SW 1271 (cell line): ENCODE measurements around the gene WASF2.
"Not testable (repeated sequence)": the region's sequence is repeated elsewhere in the genome, so short reads cannot be mapped to it uniquely, and the experiment has no call there.

Experiments
- DNase-seq, 2 experiments: peaks; one replicate each; lab custom pipeline; 2025; lab: John Stamatoyannopoulos, UW

Gene WASF2

GRCh38 chr1:27418326-27419185, 71.4 kb downstream of the WASF2 start:
- DNase-seq = no peak

GRCh38 chr1:27417713-27418112, 72.3 kb downstream of the WASF2 start:
- no peak for DNase-seq

GRCh38 chr1:27416387-27417111, 73.4 kb downstream of the WASF2 start:
- peak in 1 of 2 experiments; percentile 52 for DNase-seq

GRCh38 chr1:27414091-27414490, 75.9 kb downstream of the WASF2 start:
- DNase-seq = no peak

GRCh38 chr1:27413004-27413403, 77.0 kb downstream of the WASF2 start:
- DNase-seq = no peak

- DNase-seq = no peak
Observed at GRCh38 chr1:27412502-27412901, 77.5 kb downstream of the WASF2 start.

GRCh38 chr1:27410709-27411108, 79.3 kb downstream of the WASF2 start:
- DNase-seq = no peak

- DNase-seq = no peak
Observed at GRCh38 chr1:27409669-27410068, 80.3 kb downstream of the WASF2 start.

- DNase-seq = no peak
Observed at GRCh38 chr1:27408151-27408550, 81.8 kb downstream of the WASF2 start.

- DNase-seq = not testable (repeated sequence)
Observed at GRCh38 chr1:27406791-27407190, 83.2 kb downstream of the WASF2 start.

GRCh38 chr1:27406362-27406680, 83.6 kb downstream of the WASF2 start:
- DNase-seq = no peak

- DNase-seq = not testable (repeated sequence)
Observed at GRCh38 chr1:27405598-27406361, 84.2 kb downstream of the WASF2 start.

GRCh38 chr1:27405074-27405473, 84.9 kb downstream of the WASF2 start:
- no peak for DNase-seq

GRCh38 chr1:27403931-27404330, 86.0 kb downstream of the WASF2 start:
- no peak for DNase-seq

- DNase-seq = no peak
Observed at GRCh38 chr1:27403065-27403726, 86.8 kb downstream of the WASF2 start.

- DNase-seq = no peak
Observed at GRCh38 chr1:27402349-27402754, 87.6 kb downstream of the WASF2 start.

GRCh38 chr1:27400963-27401341, 89.0 kb downstream of the WASF2 start:
- DNase-seq = no peak

- DNase-seq = no peak
Observed at GRCh38 chr1:27400082-27400962, 89.6 kb downstream of the WASF2 start.

GRCh38 chr1:27399251-27400025, 90.5 kb downstream of the WASF2 start:
- no peak for DNase-seq

GRCh38 chr1:27398405-27399149, 91.4 kb downstream of the WASF2 start:
- DNase-seq = no peak
